ENCODE measurements around the gene CTSG. TPM values are rescaled to one million over a fixed set of nuclear protein-coding genes. Genes with fewer than 3 reads are reported as not detected.

The CTSG gene
- total RNA-seq, 1 experiment from 2014 or later: not detected

DNA sequence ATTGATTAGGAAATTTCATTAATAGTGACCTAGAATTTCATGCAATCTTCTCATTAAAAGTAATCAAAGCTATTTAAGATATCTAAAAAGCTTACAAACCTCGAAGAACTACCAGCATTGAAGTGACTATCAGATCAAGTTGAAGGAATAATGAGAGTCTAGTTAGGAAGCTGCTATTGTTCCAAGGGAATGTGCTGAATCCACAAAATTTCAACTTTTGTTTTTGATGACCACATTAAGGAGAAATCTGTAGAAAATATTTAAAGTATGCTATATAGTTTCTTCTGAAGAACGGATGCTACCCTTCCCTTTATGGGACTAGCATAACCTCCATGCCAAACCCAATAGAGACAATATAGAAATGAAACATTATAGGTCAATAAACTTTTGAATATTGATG, 2.5 kb upstream of the CTSG start:
- Histone ChIP-seq H3K9me3 (ENCODE audit: low read depth, low read length, poor library complexity, severe bottlenecking) (no peaks in the 10 kb centered on the region), H3K4me3 (ENCODE audit: low read depth, low read length, poor library complexity, severe bottlenecking) (no peak overlapping the region), H3K27me3 (replicated peaks; ENCODE audit: insufficient read depth, low read depth, low read length, poor library complexity) (no peaks in the 10 kb centered on the region), H3K36me3 (ENCODE audit: insufficient read depth, low read length, poor library complexity, severe bottlenecking) (no peaks in the 10 kb centered on the region), H3K4me1 (ENCODE audit: insufficient read depth, low read length, poor library complexity, severe bottlenecking) (no peaks in the 10 kb centered on the region), H3K27ac (ENCODE audit: low read depth, low read length, poor library complexity, severe bottlenecking) (no peak overlapping the region)
- BruUV-seq (replicated peaks): no TSS peak
- TF ChIP-seq, protein P1, sequence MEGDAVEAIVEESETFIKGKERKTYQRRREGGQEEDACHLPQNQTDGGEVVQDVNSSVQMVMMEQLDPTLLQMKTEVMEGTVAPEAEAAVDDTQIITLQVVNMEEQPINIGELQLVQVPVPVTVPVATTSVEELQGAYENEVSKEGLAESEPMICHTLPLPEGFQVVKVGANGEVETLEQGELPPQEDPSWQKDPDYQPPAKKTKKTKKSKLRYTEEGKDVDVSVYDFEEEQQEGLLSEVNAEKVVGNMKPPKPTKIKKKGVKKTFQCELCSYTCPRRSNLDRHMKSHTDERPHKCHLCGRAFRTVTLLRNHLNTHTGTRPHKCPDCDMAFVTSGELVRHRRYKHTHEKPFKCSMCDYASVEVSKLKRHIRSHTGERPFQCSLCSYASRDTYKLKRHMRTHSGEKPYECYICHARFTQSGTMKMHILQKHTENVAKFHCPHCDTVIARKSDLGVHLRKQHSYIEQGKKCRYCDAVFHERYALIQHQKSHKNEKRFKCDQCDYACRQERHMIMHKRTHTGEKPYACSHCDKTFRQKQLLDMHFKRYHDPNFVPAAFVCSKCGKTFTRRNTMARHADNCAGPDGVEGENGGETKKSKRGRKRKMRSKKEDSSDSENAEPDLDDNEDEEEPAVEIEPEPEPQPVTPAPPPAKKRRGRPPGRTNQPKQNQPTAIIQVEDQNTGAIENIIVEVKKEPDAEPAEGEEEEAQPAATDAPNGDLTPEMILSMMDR (conservative IDR thresholded peaks at IDR 0.05; ENCODE audit: low read depth, low read length): no peak
- TF ChIP-seq EZH2 (IDR thresholded peaks at IDR 0.05; ENCODE audit: borderline replicate concordance, low read depth, low read length, poor library complexity, severe bottlenecking): no peak
- CTCF ChIA-PET: no interaction called here
- intact Hi-C loops (cut with micrococcal nuclease; ENCODE audit: unreplicated experiment): no loop called here
- no peak for DNase-seq (ENCODE audit: low spot score)
- POLR2A ChIA-PET (ENCODE audit: low non-redundant PET): no interaction called here

DNA sequence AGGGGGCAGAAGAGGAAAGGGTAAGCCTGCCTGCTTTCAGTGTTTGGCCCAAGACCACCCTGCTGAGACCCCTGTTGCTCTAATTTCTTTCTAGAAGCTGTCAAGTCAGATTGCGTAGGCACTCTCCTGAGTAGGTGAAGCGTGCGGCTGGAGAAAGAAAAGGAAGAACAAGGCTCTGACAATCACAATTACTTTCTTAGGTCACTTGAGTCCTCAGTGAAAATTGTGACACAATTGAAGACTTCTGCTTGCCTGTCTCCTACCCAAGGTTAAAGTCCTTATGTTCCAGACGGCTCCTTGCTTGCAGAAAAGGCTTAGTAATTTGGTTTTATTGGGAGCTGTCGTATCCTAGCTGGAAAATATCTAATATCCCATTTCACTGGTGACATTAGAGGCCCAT, 721 bp upstream of the CTSG start:
- ChIA-PET POLR2A (ENCODE audit: low non-redundant PET) (no interaction called here), CTCF (no interaction called here)
- BruUV-seq (replicated peaks): no TSS peak

DNA sequence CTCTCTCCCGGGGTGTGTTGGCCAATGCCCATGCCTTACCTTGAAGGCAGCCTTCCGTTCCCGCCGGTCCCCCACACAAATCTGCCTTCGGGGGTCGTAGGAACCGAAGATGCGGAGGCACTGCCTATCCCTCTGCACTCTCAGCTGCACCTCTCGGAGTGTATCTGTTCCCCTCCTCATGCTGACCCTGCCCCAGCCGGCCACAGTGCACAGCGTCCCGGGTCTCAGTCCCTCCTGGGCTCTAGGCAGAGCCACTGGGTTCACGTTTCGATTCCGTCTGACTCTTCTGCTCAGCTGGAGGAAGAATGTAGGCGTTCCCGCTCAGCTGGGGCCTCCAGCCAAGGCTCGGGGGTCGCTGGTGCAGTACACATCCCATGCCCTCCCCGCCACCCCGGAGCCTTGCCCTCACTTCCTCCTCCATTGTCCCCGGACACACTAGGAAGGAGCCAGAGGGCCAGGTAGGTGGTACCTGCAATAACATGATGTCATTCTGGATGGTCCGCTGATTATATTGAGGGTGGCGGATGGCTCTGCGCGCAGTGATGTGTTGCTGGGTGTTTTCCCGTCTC, 1.8 kb downstream of the CTSG start:
- Histone ChIP-seq H3K4me3 (ENCODE audit: low read depth, low read length, poor library complexity, severe bottlenecking) (no peak overlapping the region), H3K9me3 (ENCODE audit: low read depth, low read length, poor library complexity, severe bottlenecking) (no peaks in the 10 kb centered on the region), H3K27me3 (replicated peaks; ENCODE audit: insufficient read depth, low read depth, low read length, poor library complexity) (peaks cover 7% of the 10 kb centered on the region), H3K4me1 (ENCODE audit: insufficient read depth, low read length, poor library complexity, severe bottlenecking) (no peaks in the 10 kb centered on the region), H3K27ac (ENCODE audit: low read depth, low read length, poor library complexity, severe bottlenecking) (no peak overlapping the region), H3K36me3 (ENCODE audit: insufficient read depth, low read length, poor library complexity, severe bottlenecking) (no peaks in the 10 kb centered on the region)
- CTCF ChIA-PET: no interaction called here
- BruUV-seq (replicated peaks): no TSS peak
- POLR2A ChIA-PET (ENCODE audit: low non-redundant PET): no interaction called here
- TF ChIP-seq, protein P1 (conservative IDR thresholded peaks at IDR 0.05; ENCODE audit: low read depth, low read length): no peak
- TF ChIP-seq EZH2 (IDR thresholded peaks at IDR 0.05; ENCODE audit: borderline replicate concordance, low read depth, low read length, poor library complexity, severe bottlenecking): no peak
- DNase-seq (ENCODE audit: low spot score): no peak
- intact Hi-C loops (cut with micrococcal nuclease; ENCODE audit: unreplicated experiment): no loop called here

More for the DNA sequence above, 721 bp upstream of the CTSG start:
- H3K9me3 ChIP-seq (ENCODE audit: low read depth, low read length, poor library complexity, severe bottlenecking): no peaks in the 10 kb centered on the region
- intact Hi-C loops (cut with micrococcal nuclease; ENCODE audit: unreplicated experiment): no loop called here
- no peak overlapping the region for H3K4me3 ChIP-seq (ENCODE audit: low read depth, low read length, poor library complexity, severe bottlenecking)
- H3K4me1 ChIP-seq (ENCODE audit: insufficient read depth, low read length, poor library complexity, severe bottlenecking): no peaks in the 10 kb centered on the region
- DNase-seq (ENCODE audit: low spot score): no peak
- no peaks in the 10 kb centered on the region for H3K36me3 ChIP-seq (ENCODE audit: insufficient read depth, low read length, poor library complexity, severe bottlenecking)
- H3K27me3 ChIP-seq (replicated peaks; ENCODE audit: insufficient read depth, low read depth, low read length, poor library complexity): no peaks in the 10 kb centered on the region
- no peak overlapping the region for H3K27ac ChIP-seq (ENCODE audit: low read depth, low read length, poor library complexity, severe bottlenecking)
- TF ChIP-seq EZH2 (IDR thresholded peaks at IDR 0.05; ENCODE audit: borderline replicate concordance, low read depth, low read length, poor library complexity, severe bottlenecking): no peak
- TF ChIP-seq, protein P1 (conservative IDR thresholded peaks at IDR 0.05; ENCODE audit: low read depth, low read length): no peak

Data from A673 (cell line).